SU-DHL-6 (cell line): ENCODE measurements around the gene PGGHG.

Experiments
- H2AFZ ChIP-seq: fragments of 200-600 bp; sonication (generic); 2 replicates; pipeline ENCODE4 v1.6.1; 2014; ENCODE audit warnings: low read depth, mild to moderate bottlenecking, moderate library complexity, mixed read lengths, antibody characterized with exemption, low read length; ENCODE audit not compliant: severe bottlenecking
- H3F3A ChIP-seq: fragments of 200-600 bp; shearing (Covaris generic); 2 replicates; pipeline ENCODE4 v1.6.0; 2016; ENCODE audit warnings: antibody characterized with exemption, mild to moderate bottlenecking; ENCODE audit not compliant: insufficient read depth
- H3K27ac ChIP-seq: fragments of 200-600 bp; sonication (generic); 2 replicates; pipeline ENCODE4 v1.5.1; 2016; ENCODE audit warnings: low read depth, mild to moderate bottlenecking, low read length, moderate library complexity, mixed read lengths
- H3K27me3 ChIP-seq: fragments of 200-600 bp; sonication (generic), shearing (Covaris generic); 2 replicates; pipeline ENCODE4 v1.6.0; 2014; ENCODE audit warnings: mild to moderate bottlenecking, low read length
- H3K36me3 ChIP-seq: fragments of 200-600 bp; sonication (generic); 2 replicates; pipeline ENCODE4 v1.6.1; 2014; ENCODE audit warnings: mild to moderate bottlenecking, low read length, mixed read lengths
- H3K4me2 ChIP-seq: fragments of 300-600, 200-600 bp; shearing (Covaris generic), sonication (generic); 2 replicates; pipeline ENCODE4 v1.6.0; 2014; ENCODE audit warnings: low read length, low read depth, mild to moderate bottlenecking; ENCODE audit not compliant: poor library complexity, severe bottlenecking
- H3K4me3 ChIP-seq: fragments of 200-600 bp; sonication (generic); 2 replicates; pipeline ENCODE4 v1.5.1; 2014; ENCODE audit warnings: antibody characterized with exemption, low read length, mild to moderate bottlenecking, mixed read lengths; ENCODE audit not compliant: insufficient read depth, poor library complexity, severe bottlenecking
- H3K79me2 ChIP-seq: fragments of 200-600 bp; sonication (generic); 2 replicates; pipeline ENCODE4 v1.6.1; 2014; ENCODE audit warnings: mild to moderate bottlenecking, low read length, moderate library complexity; ENCODE audit not compliant: insufficient read depth
- H3K9ac ChIP-seq: fragments of 200-600 bp; sonication (generic); 2 replicates; pipeline ENCODE4 v1.7.0; 2014; ENCODE audit warnings: mild to moderate bottlenecking, low read length
- H3K9me2 ChIP-seq: fragments of 200-600 bp; sonication (generic); replicated peaks from 2 replicates; pipeline ENCODE4 v1.6.1; 2014; ENCODE audit warnings: low read length; ENCODE audit not compliant: insufficient read depth
- H3K9me3 ChIP-seq: fragments of 200-600 bp; sonication (generic); 2 replicates; pipeline ENCODE4 v1.6.1; 2014; ENCODE audit warnings: low read length, mixed read lengths; ENCODE audit not compliant: insufficient read depth
- H4K20me1 ChIP-seq: fragments of 200-600 bp; sonication (generic); 2 replicates; pipeline ENCODE4 v1.6.1; 2014; ENCODE audit warnings: low read depth, mild to moderate bottlenecking, antibody characterized with exemption, low read length, moderate library complexity, mixed read lengths
- CTCF ChIP-seq: fragments of 200-600 bp; sonication (generic); IDR thresholded peaks from one replicate; pipeline ENCODE4 v1.5.1; 2017; ENCODE audit warnings: antibody characterized with exemption, mild to moderate bottlenecking, low read length, moderate library complexity; ENCODE audit not compliant: insufficient read depth, poor library complexity, severe bottlenecking
- EZH2phosphoT487 ChIP-seq: fragments of 200-600 bp; sonication (generic), shearing (Covaris generic); conservative IDR thresholded peaks from 2 replicates; pipeline ENCODE4 v1.6.1; 2018; ENCODE audit warnings: mild to moderate bottlenecking, antibody characterized with exemption, low read length, moderate library complexity, mixed read lengths

The PGGHG gene

GRCh38 chr11:283405-284104, 5.4 kb upstream of the PGGHG start:
- TF ChIP-seq CTCF (no peak), EZH2phosphoT487 (no peak)
- no peak overlapping the region for H3K4me2 ChIP-seq
- no peaks in the 10 kb centered on the region for H3K9me2 ChIP-seq
- H3K4me3 ChIP-seq: no peak overlapping the region
- no peak overlapping the region for H3K9ac ChIP-seq
- no peaks in the 10 kb centered on the region for H3K36me3 ChIP-seq
- H3K9me3 ChIP-seq: no peaks in the 10 kb centered on the region
- no peak overlapping the region for H2AFZ ChIP-seq
- H3F3A ChIP-seq: no peaks in the 10 kb centered on the region
- H3K27ac ChIP-seq: no peak overlapping the region
- no peaks in the 10 kb centered on the region for H3K27me3 ChIP-seq
- no peaks in the 10 kb centered on the region for H4K20me1 ChIP-seq
- H3K79me2 ChIP-seq: no peaks in the 10 kb centered on the region

- H3K4me3 ChIP-seq: no peak overlapping the region
- no peak overlapping the region for H3K27ac ChIP-seq
- H3K27me3 ChIP-seq: no peaks in the 10 kb centered on the region
- H4K20me1 ChIP-seq: no peaks in the 10 kb centered on the region
- H3K4me2 ChIP-seq: no peak overlapping the region
- no peak for TF ChIP-seq CTCF
- no peaks in the 10 kb centered on the region for H3K36me3 ChIP-seq
- H3K9me2 ChIP-seq: no peaks in the 10 kb centered on the region
- H2AFZ ChIP-seq: no peak overlapping the region
- no peak overlapping the region for H3K9ac ChIP-seq
- H3K79me2 ChIP-seq: no peaks in the 10 kb centered on the region
- no peaks in the 10 kb centered on the region for H3F3A ChIP-seq
- H3K9me3 ChIP-seq: no peaks in the 10 kb centered on the region
Observed at GRCh38 chr11:284105-285020, 4.6 kb upstream of the PGGHG start.

GRCh38 chr11:285021-285893, 3.7 kb upstream of the PGGHG start:
- Histone ChIP-seq H2AFZ (no peak overlapping the region), H3K9ac (no peak overlapping the region), H3F3A (no peaks in the 10 kb centered on the region), H4K20me1 (no peaks in the 10 kb centered on the region), H3K4me3 (no peak overlapping the region), H3K27me3 (no peaks in the 10 kb centered on the region), H3K36me3 (no peaks in the 10 kb centered on the region), H3K9me3 (no peaks in the 10 kb centered on the region), H3K27ac (no peak overlapping the region), H3K4me2 (no peak overlapping the region), H3K79me2 (no peaks in the 10 kb centered on the region), H3K9me2 (no peaks in the 10 kb centered on the region)
- no peak for TF ChIP-seq EZH2phosphoT487
- TF ChIP-seq CTCF: no peak
